Transverse colon (tissue), 4 donors: Measurements from ENCODE around the gene SRPK2.

Experiments
- POLR2A ChIP-seq: fragments of 450-650 bp; IDR thresholded peaks from one replicate; pipeline ENCODE4 v1.6.1; 2016; ENCODE audit warnings: antibody characterized with exemption, mild to moderate bottlenecking, moderate library complexity
- POLR2AphosphoS5 ChIP-seq, 3 donors: sonication (generic); formaldehyde crosslinking; IDR thresholded peaks; one replicate each; pipeline ENCODE4 v1.6.1; 2016; ENCODE audit warnings: antibody characterized with exemption in 3 of 3
- TF ChIP-seq, protein P1 (sequence below), 5 experiments: fragments of 200-600 bp in 3 of 5; fragments of 450-650 bp in 2 of 5; sonication (generic) in 3 of 5; IDR thresholded peaks; 1 replicate in 2 of 5; 2 replicates in 3 of 5; pipeline ENCODE4 v1.5.1; 2016 to 2017; ENCODE audit warnings: antibody characterized with exemption in 5 of 5, inconsistent platforms in 3 of 5, mild to moderate bottlenecking in 2 of 5, moderate library complexity in 1 of 5

DNA sequence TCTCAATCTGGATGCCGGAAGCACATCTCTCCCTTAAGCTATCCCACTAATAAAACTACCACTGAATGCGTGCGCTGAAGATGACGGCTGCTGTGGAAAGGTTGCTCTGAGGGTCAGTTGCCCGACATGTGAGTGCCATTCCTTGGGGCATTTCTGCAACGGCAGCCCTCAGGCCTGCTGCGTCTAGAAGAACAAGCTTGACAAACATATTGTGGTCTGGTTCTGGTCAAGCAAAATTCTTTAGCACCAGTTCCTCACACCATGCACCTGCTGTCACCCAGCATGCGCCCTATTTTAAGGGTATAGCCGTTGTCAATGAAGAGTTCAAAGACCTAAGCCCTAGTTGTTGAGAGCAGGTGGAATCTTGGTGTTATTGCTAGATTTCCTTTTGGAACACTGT is 184.2 kb downstream of the SRPK2 start:
- TF ChIP-seq, protein P1, sequence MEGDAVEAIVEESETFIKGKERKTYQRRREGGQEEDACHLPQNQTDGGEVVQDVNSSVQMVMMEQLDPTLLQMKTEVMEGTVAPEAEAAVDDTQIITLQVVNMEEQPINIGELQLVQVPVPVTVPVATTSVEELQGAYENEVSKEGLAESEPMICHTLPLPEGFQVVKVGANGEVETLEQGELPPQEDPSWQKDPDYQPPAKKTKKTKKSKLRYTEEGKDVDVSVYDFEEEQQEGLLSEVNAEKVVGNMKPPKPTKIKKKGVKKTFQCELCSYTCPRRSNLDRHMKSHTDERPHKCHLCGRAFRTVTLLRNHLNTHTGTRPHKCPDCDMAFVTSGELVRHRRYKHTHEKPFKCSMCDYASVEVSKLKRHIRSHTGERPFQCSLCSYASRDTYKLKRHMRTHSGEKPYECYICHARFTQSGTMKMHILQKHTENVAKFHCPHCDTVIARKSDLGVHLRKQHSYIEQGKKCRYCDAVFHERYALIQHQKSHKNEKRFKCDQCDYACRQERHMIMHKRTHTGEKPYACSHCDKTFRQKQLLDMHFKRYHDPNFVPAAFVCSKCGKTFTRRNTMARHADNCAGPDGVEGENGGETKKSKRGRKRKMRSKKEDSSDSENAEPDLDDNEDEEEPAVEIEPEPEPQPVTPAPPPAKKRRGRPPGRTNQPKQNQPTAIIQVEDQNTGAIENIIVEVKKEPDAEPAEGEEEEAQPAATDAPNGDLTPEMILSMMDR (IDR thresholded peaks at IDR 0.05): no peak
- no peak for TF ChIP-seq POLR2AphosphoS5 (IDR thresholded peaks at IDR 0.05)
- no peak for TF ChIP-seq POLR2A
